SK-N-SH treated with all-trans-retinoic acid at 6 μM for 48 hours (cell line): ENCODE data around the gene TTC7B.

ENCODE experiments used
- ARNTL ChIP-seq: fragments of 450-650 bp; formaldehyde crosslinking; IDR thresholded peaks from 2 replicates; pipeline ENCODE4 v1.5.0; 2020; ENCODE audit warnings: low read depth, mild to moderate bottlenecking, moderate library complexity, borderline replicate concordance
- CREB5 ChIP-seq: fragments of 250-450 bp; sonication (Bioruptor Pico); IDR thresholded peaks from 2 replicates; pipeline ENCODE4 v1.5.1; 2020; ENCODE audit warnings: low read depth, mild to moderate bottlenecking, moderate library complexity
- CSDC2 ChIP-seq: fragments of 250-450 bp; sonication (Bioruptor Pico); IDR thresholded peaks from 2 replicates; pipeline ENCODE4 v1.5.0; 2020; ENCODE audit warnings: mild to moderate bottlenecking, moderate library complexity
- OSR1 ChIP-seq: fragments of 250-450 bp; sonication (Bioruptor Pico); IDR thresholded peaks from 2 replicates; pipeline ENCODE4 v1.8.0; 2022; ENCODE audit warnings: moderate library complexity, mild to moderate bottlenecking, inconsistent platforms
- PATZ1 ChIP-seq: fragments of 250-450 bp; sonication (Bioruptor Pico); IDR thresholded peaks from 2 replicates; pipeline ENCODE4 v1.8.0; 2020; ENCODE audit warnings: mild to moderate bottlenecking, moderate library complexity, borderline replicate concordance
- POU6F1 ChIP-seq: fragments of 250-450 bp; sonication (Bioruptor Pico); IDR thresholded peaks from 2 replicates; pipeline ENCODE4 v1.8.0; 2021; ENCODE audit warnings: low read depth, mild to moderate bottlenecking, moderate library complexity, borderline replicate concordance
- PPARA ChIP-seq: fragments of 250-450 bp; sonication (Bioruptor Pico); IDR thresholded peaks from 2 replicates; pipeline ENCODE4 v1.5.0; 2020; ENCODE audit warnings: mild to moderate bottlenecking, borderline replicate concordance
- TCF4 ChIP-seq: fragments of 250-450 bp; sonication (Bioruptor Pico); IDR thresholded peaks from 2 replicates; pipeline ENCODE4 v1.8.0; 2021; ENCODE audit warnings: mild to moderate bottlenecking, moderate library complexity, borderline replicate concordance
- TOX ChIP-seq: fragments of 250-450 bp; sonication (Bioruptor Pico); IDR thresholded peaks from 2 replicates; pipeline ENCODE4 v1.8.0; 2021; ENCODE audit warnings: mild to moderate bottlenecking, moderate library complexity, borderline replicate concordance
- ZFP3 ChIP-seq: fragments of 250-450 bp; sonication (Bioruptor Pico); IDR thresholded peaks from 2 replicates; pipeline ENCODE4 v1.5.0; 2020; ENCODE audit warnings: mild to moderate bottlenecking, moderate library complexity
- ZNF70 ChIP-seq: fragments of 450-650 bp; formaldehyde crosslinking; IDR thresholded peaks from 2 replicates; pipeline ENCODE4 v1.5.0; 2020; ENCODE audit warnings: mild to moderate bottlenecking, moderate library complexity

DNA sequence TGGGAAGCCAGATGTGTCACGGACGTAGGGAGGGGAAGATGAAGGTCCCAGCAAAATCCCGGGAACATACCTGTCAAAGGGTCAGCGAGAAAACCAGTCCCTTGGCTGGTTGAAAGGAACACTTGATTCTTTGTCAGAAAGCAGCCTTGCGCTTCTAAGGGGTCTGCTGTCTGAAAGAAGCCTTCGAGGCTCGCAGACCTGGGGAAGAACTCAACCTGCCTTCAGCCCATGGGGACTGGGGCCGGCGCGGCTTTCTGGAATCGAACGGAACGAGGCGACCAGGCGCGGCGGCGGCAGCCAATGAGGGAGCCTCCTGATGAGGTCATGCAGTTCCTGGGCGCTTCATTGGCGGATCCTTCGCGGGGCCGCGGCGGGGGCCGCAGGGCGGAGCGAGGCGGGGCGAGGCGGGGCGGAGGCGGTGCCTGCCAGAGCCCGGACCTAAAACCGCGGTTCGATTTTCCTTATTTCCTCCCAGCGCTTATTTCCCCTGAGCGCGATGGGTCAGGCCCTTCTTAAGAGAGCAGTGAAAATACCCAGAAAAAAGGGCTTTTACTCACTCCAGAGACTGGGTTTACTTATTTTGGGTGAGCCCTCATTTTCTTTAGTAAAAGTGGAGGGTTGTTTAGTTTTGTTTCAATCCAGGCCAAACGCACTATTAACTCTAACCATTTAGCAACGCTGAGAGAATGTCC lies 11.8 kb upstream of the TTC7B start:
- TF ChIP-seq CREB5 (CRISPR knock-in tag) = no peak
- no peak for TF ChIP-seq TOX (CRISPR knock-in tag)
- TF ChIP-seq OSR1 (CRISPR knock-in tag) = no peak
- no peak for TF ChIP-seq PPARA
- TF ChIP-seq ZNF70 (CRISPR knock-in tag) = no peak
- TF ChIP-seq CSDC2 (CRISPR knock-in tag) = no peak
- TF ChIP-seq TCF4 = no peak
- no peak for TF ChIP-seq ARNTL (CRISPR knock-in tag)
- no peak for TF ChIP-seq ZFP3 (CRISPR knock-in tag)
- TF ChIP-seq POU6F1 (CRISPR knock-in tag) = no peak
- no peak for TF ChIP-seq PATZ1
